PFSK-1 (cell line): ENCODE results near the gene CTSF.

ENCODE experiments used
- FOXP2 ChIP-seq: optimal IDR thresholded peaks from 2 replicates; pipeline ENCODE3; 2011; ENCODE audit warnings: borderline replicate concordance, control low read depth, inconsistent platforms; ENCODE audit not compliant: insufficient read depth; ENCODE audit errors: extremely low read length, extremely low read depth
- POLR2AphosphoS5 ChIP-seq: IDR thresholded peaks from 2 replicates; pipeline ENCODE4 v1.6.1; 2012; ENCODE audit warnings: low read depth, mild to moderate bottlenecking, control low read depth, low read length, moderate library complexity
- REST ChIP-seq, 2 experiments: IDR thresholded peaks; 2 replicates each; pipeline versions ENCODE4 v1.6.1 to v1.8.0; 2011 to 2012; ENCODE audit warnings: low read depth in 2 of 2, low read length in 2 of 2, control low read depth in 1 of 2, inconsistent platforms in 1 of 2, mild to moderate bottlenecking in 1 of 2, moderate library complexity in 1 of 2; ENCODE audit not compliant: insufficient read depth in 1 of 2
- SIN3A ChIP-seq: IDR thresholded peaks from 2 replicates; pipeline ENCODE4 v1.6.1; 2012; ENCODE audit warnings: mild to moderate bottlenecking, low read length, moderate library complexity, borderline replicate concordance; ENCODE audit not compliant: insufficient read depth
- TAF1 ChIP-seq: IDR thresholded peaks from 2 replicates; pipeline ENCODE4 v1.6.1; 2012; ENCODE audit warnings: low read length, control low read depth, borderline replicate concordance; ENCODE audit not compliant: insufficient read depth

CTSF gene

GRCh38 chr11:66529655-66530054, 38.8 kb downstream of the CTSF start:
- TF ChIP-seq TAF1 (no peak), FOXP2 (no peak), SIN3A (no peak), POLR2AphosphoS5 (no peak), REST (IDR thresholded peaks at IDR 0.05; ENCODE audit: insufficient read depth in 1 of 2, low read depth in 2 of 2, low read length in 2 of 2) (no peak)

GRCh38 chr11:66529069-66529468, 39.3 kb downstream of the CTSF start:
- no peak for TF ChIP-seq REST (IDR thresholded peaks at IDR 0.05; ENCODE audit: insufficient read depth in 1 of 2, low read depth in 2 of 2, low read length in 2 of 2)
- TF ChIP-seq SIN3A = no peak
- TF ChIP-seq TAF1 = no peak
- no peak for TF ChIP-seq FOXP2
- no peak for TF ChIP-seq POLR2AphosphoS5

- TF ChIP-seq REST (IDR thresholded peaks at IDR 0.05; ENCODE audit: insufficient read depth in 1 of 2, low read depth in 2 of 2, low read length in 2 of 2) = no peak
- no peak for TF ChIP-seq POLR2AphosphoS5
- TF ChIP-seq SIN3A = no peak
- no peak for TF ChIP-seq TAF1
- no peak for TF ChIP-seq FOXP2
Measured at GRCh38 chr11:66524304-66525040, 43.9 kb downstream of the CTSF start.

- no peak for TF ChIP-seq FOXP2
- no peak for TF ChIP-seq SIN3A
- TF ChIP-seq POLR2AphosphoS5 = no peak
- TF ChIP-seq TAF1 = no peak
- TF ChIP-seq REST (IDR thresholded peaks at IDR 0.05; ENCODE audit: insufficient read depth in 1 of 2, low read depth in 2 of 2, low read length in 2 of 2) = no peak
Measured at GRCh38 chr11:66523611-66524010, 44.8 kb downstream of the CTSF start.
